MCF 10A (cell line): ENCODE data around the gene ADGRG3. TPM values are rescaled to one million over a fixed set of nuclear protein-coding genes. Genes with fewer than 3 reads are reported as not detected.
A peak's percentile ranks its signal among the peaks of the same experiment; 100 is the strongest.
"Not testable (repeated sequence)": the region's sequence is repeated elsewhere in the genome, so short reads cannot be mapped to it uniquely, and the experiment has no call there.

Experiments
- BruUV-seq: library from RNA; stranded (reverse); fragments of 400-500 nt; replicated peaks from 2 replicates; lab custom pipeline; 2021; lab: Mats Ljungman, UMichigan
- CTCF ChIA-PET: fragments of 300-600 bp; sonication (Branson Sonifier 250); formaldehyde crosslinking; extraction: SDS; loops from one replicate; lab custom pipeline; 2021; ENCODE audit warnings: antibody characterized with exemption, inconsistent platforms; lab: Yijun Ruan, JAX
- POLR2A ChIA-PET: fragments of 300-600, 350-650 bp; sonication (Branson Sonifier 250); formaldehyde crosslinking; extraction: SDS; loops from one replicate; lab custom pipeline; 2020; ENCODE audit warnings: antibody characterized with exemption, inconsistent platforms; lab: Yijun Ruan, JAX
- DNase-seq: peaks from one replicate; pipeline ENCODE4 v3.0.0-alpha.2; 2018; ENCODE audit not compliant: unreplicated experiment
- H3K27ac Mint-ChIP-seq: one replicate; pipeline ENCODE4 v1.8.0; 2022; ENCODE audit warnings: mild to moderate bottlenecking, low read depth, mixed read lengths; ENCODE audit not compliant: unreplicated experiment
- H3K27me3 Mint-ChIP-seq: one replicate; pipeline ENCODE4 v1.8.0; 2022; ENCODE audit warnings: mixed read lengths; ENCODE audit not compliant: insufficient read depth, unreplicated experiment
- H3K36me3 Mint-ChIP-seq: one replicate; pipeline ENCODE4 v1.8.0; 2022; ENCODE audit warnings: mild to moderate bottlenecking, moderate library complexity, mixed read lengths; ENCODE audit not compliant: insufficient read depth, unreplicated experiment
- H3K4me1 Mint-ChIP-seq: one replicate; pipeline ENCODE4 v1.8.0; 2022; ENCODE audit warnings: mixed read lengths; ENCODE audit not compliant: insufficient read depth, unreplicated experiment
- H3K4me3 Mint-ChIP-seq: one replicate; pipeline ENCODE4 v1.8.0; 2022; ENCODE audit warnings: mild to moderate bottlenecking, moderate library complexity, mixed read lengths; ENCODE audit not compliant: unreplicated experiment
- H3K9me3 Mint-ChIP-seq: one replicate; pipeline ENCODE4 v1.8.0; 2022; ENCODE audit warnings: mixed read lengths; ENCODE audit not compliant: unreplicated experiment
- intact Hi-C: fragments of 100-400 bp; cut with micrococcal nuclease; formaldehyde crosslinking; loops from 2 replicates; pipeline ENCODE4 v1.14.1; 2022
- total RNA-seq: library from RNA; stranded (reverse); gene quantifications from 2 replicates; pipeline ENCODE4 v1.2.3, GENCODE V29; 2022
- TF ChIP-seq, protein P1 (sequence below): fragments of 200-600 bp; IDR thresholded peaks from one replicate; pipeline ENCODE4 v1.8.0; 2022; ENCODE audit warnings: antibody characterized with exemption, mild to moderate bottlenecking; ENCODE audit not compliant: unreplicated experiment

Gene ADGRG3
- total RNA-seq, 1 experiment from 2014 or later: not detected

DNA sequence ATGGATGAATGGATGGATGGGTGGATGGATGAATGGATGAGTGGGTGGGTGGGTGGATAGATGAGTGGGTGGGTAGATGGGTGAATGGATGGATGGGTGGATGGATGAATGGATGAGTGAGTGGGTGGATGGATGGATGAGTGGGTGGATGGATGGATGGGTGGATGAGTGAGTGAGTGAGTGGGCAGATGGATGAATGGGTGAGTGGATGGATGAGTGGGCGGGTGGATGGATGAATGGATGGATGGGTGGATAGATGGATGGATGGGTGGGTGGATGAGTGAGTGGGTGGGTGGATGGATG lies 61.0 kb downstream of the ADGRG3 start:
- H3K4me3 Mint-ChIP-seq: no peak overlapping the region
- TF ChIP-seq, protein P1, sequence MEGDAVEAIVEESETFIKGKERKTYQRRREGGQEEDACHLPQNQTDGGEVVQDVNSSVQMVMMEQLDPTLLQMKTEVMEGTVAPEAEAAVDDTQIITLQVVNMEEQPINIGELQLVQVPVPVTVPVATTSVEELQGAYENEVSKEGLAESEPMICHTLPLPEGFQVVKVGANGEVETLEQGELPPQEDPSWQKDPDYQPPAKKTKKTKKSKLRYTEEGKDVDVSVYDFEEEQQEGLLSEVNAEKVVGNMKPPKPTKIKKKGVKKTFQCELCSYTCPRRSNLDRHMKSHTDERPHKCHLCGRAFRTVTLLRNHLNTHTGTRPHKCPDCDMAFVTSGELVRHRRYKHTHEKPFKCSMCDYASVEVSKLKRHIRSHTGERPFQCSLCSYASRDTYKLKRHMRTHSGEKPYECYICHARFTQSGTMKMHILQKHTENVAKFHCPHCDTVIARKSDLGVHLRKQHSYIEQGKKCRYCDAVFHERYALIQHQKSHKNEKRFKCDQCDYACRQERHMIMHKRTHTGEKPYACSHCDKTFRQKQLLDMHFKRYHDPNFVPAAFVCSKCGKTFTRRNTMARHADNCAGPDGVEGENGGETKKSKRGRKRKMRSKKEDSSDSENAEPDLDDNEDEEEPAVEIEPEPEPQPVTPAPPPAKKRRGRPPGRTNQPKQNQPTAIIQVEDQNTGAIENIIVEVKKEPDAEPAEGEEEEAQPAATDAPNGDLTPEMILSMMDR: no peak
- H3K9me3 Mint-ChIP-seq: peaks cover 15% of the 10 kb centered on the region
- H3K36me3 Mint-ChIP-seq: no peaks in the 10 kb centered on the region
- BruUV-seq: no TSS peak
- no peak for DNase-seq
- POLR2A ChIA-PET: no interaction called here
- H3K4me1 Mint-ChIP-seq: peaks cover 12% of the 10 kb centered on the region
- H3K27ac Mint-ChIP-seq: no peak overlapping the region
- intact Hi-C loops: no loop called here
- CTCF ChIA-PET: no interaction called here
- no peaks in the 10 kb centered on the region for H3K27me3 Mint-ChIP-seq

DNA sequence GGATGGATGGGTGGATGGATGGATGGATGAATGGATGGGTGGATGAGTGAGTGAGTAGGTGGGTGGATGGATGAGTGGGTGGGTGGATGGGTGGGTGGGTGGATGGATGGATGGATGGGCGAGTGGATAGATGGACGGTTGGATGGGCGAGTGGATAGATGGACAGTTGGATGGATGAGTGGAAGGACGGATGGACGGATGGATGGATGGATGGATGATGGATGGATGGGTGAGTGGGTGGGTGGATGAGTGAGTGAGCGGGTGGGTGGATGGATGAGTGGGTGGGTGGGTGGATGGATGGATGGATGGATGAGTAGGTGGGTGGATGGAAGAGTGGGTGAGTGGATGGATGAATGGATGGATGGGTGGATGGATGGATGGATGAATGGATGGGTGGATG lies 61.7 kb downstream of the ADGRG3 start:
- intact Hi-C loops, POLR2A ChIA-PET, H3K27ac Mint-ChIP-seq, DNase-seq, BruUV-seq, H3K36me3 Mint-ChIP-seq, CTCF ChIA-PET, H3K4me3 Mint-ChIP-seq, H3K27me3 Mint-ChIP-seq: not testable (repeated sequence)
- Mint-ChIP-seq H3K4me1 (peaks cover 12% of the 10 kb centered on the region), H3K9me3 (peaks cover 15% of the 10 kb centered on the region)

DNA sequence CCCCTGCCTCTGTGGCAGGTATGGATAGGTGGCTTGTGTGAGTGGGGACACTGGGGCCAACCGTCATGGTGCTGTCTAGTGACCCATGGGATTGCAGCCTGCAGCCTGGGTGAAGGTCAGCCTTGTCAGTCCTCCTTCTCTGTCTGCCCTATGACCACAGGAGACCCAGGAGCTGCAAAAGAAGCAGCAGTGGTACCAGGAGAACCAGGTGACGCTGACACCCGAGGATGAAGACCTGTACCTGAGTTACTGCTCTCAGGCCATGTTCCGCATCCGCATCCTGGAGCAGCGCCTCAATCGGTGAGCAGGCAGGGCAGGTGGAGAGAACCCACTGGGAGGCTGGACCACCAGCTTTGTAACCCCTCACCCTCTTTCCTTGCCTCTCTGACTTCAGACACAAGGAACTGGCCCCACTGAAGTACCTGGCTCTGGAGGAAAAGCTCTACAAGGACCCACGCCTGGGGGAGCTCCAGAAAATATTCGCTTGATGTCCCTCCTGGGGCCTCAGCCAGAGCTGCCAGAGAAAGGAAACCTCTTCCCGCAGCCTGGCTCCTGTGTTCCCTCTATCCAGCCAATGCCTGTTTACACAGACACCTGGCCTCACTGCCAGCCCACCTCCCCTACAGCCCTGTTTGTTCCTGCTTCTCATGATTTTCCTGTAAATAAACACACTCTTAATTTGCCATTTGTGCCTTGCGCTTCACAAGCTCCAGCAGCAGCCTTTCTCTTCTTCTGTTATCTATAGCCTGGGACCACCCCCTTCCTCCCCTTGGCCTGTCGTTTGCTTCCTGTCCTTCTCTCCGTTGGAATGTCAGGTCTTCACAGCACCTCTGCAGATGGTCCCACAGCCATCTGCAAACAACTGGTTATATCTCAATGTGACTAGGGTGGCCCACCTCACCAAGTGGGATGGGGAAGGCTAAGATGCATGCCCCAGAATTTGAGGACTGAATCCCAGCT lies 62.9 kb downstream of the ADGRG3 start:
- Mint-ChIP-seq H3K27me3 (no peaks in the 10 kb centered on the region), H3K4me3 (no peak overlapping the region), H3K9me3 (peaks cover 15% of the 10 kb centered on the region), H3K4me1 (peaks cover 14% of the 10 kb centered on the region), H3K27ac (no peak overlapping the region), H3K36me3 (no peaks in the 10 kb centered on the region)
- BruUV-seq: no TSS peak
- no peak for DNase-seq
- POLR2A ChIA-PET: no interaction called here
- intact Hi-C loops: no loop called here
- TF ChIP-seq, protein P1: no peak
- CTCF ChIA-PET: interaction anchor here (0.6 kb wide), 2 partner anchors 80 to 132 kb away, joined by 3 read pairs; no protein-coding TSS in a partner anchor

DNA sequence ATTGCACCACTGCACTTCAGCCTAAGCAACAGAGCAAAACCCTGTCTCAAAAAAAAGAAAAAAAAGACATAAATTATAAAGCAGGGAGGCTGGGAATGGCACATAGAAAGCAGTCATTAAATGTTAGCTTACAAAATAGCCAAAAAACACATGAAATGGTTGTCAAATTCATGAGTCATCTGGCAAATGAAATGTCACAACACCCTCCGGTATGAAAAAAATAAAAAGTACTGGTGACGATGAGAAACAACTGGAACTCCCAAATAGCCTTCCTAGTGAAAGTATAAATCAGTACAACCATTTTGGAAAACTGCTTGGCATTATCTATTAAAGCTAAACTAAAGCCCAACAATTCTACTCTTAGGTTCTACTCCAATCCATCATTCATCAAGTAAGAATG lies 63.9 kb downstream of the ADGRG3 start:
- POLR2A ChIA-PET: no interaction called here
- CTCF ChIA-PET: no interaction called here
- no peak overlapping the region for H3K4me3 Mint-ChIP-seq
- peak overlapping the region; percentile 12 for H3K27ac Mint-ChIP-seq
- no TSS peak for BruUV-seq
- H3K36me3 Mint-ChIP-seq: no peaks in the 10 kb centered on the region
- DNase-seq: peak; percentile 61
- H3K9me3 Mint-ChIP-seq: peaks cover 15% of the 10 kb centered on the region
- TF ChIP-seq, protein P1: no peak
- no peaks in the 10 kb centered on the region for H3K27me3 Mint-ChIP-seq
- intact Hi-C loops: no loop called here
- peaks cover 23% of the 10 kb centered on the region for H3K4me1 Mint-ChIP-seq
